GM21367 (cell line): ENCODE measurements around the gene TMEM233.

ENCODE experiments used
- ATAC-seq: cut with Tn5 transposase; IDR thresholded peaks from one replicate; pipeline ENCODE4 v1.9.1; 2021; ENCODE audit not compliant: unreplicated experiment

The TMEM233 gene

GRCh38 chr12:119679081-119679480 lies 85.5 kb downstream of the TMEM233 start:
- ATAC-seq: no peak

- no peak for ATAC-seq
Measured at GRCh38 chr12:119679490-119679889, 85.9 kb downstream of the TMEM233 start.

GRCh38 chr12:119681111-119681510 lies 87.5 kb downstream of the TMEM233 start:
- no peak for ATAC-seq

- ATAC-seq: no peak
Measured at GRCh38 chr12:119681728-119682638, 88.4 kb downstream of the TMEM233 start.

GRCh38 chr12:119682639-119683252 lies 89.2 kb downstream of the TMEM233 start:
- ATAC-seq: peak; percentile 43

GRCh38 chr12:119683413-119683812 lies 89.8 kb downstream of the TMEM233 start:
- ATAC-seq: no peak

- no peak for ATAC-seq
Measured at GRCh38 chr12:119683816-119684215, 90.2 kb downstream of the TMEM233 start.

GRCh38 chr12:119684711-119685369 lies 91.3 kb downstream of the TMEM233 start:
- no peak for ATAC-seq

GRCh38 chr12:119685375-119685774 lies 91.8 kb downstream of the TMEM233 start:
- no peak for ATAC-seq

GRCh38 chr12:119686355-119686754 lies 92.8 kb downstream of the TMEM233 start:
- ATAC-seq: no peak

- ATAC-seq: no peak
Measured at GRCh38 chr12:119686776-119687175, 93.2 kb downstream of the TMEM233 start.

GRCh38 chr12:119687406-119687805 lies 93.8 kb downstream of the TMEM233 start:
- no peak for ATAC-seq

- no peak for ATAC-seq
Measured at GRCh38 chr12:119687879-119688278, 94.3 kb downstream of the TMEM233 start.

- no peak for ATAC-seq
Measured at GRCh38 chr12:119689935-119690500, 96.4 kb downstream of the TMEM233 start.

GRCh38 chr12:119691202-119691810 lies 97.7 kb downstream of the TMEM233 start:
- no peak for ATAC-seq

- no peak for ATAC-seq
Measured at GRCh38 chr12:119692410-119692809, 98.8 kb downstream of the TMEM233 start.
